GDM1 (cell line): ENCODE measurements around the gene GPR78.

Experiments used
- DNase-seq: peaks from one replicate; lab custom pipeline; 2025; lab: John Stamatoyannopoulos, UW

The GPR78 gene

DNA sequence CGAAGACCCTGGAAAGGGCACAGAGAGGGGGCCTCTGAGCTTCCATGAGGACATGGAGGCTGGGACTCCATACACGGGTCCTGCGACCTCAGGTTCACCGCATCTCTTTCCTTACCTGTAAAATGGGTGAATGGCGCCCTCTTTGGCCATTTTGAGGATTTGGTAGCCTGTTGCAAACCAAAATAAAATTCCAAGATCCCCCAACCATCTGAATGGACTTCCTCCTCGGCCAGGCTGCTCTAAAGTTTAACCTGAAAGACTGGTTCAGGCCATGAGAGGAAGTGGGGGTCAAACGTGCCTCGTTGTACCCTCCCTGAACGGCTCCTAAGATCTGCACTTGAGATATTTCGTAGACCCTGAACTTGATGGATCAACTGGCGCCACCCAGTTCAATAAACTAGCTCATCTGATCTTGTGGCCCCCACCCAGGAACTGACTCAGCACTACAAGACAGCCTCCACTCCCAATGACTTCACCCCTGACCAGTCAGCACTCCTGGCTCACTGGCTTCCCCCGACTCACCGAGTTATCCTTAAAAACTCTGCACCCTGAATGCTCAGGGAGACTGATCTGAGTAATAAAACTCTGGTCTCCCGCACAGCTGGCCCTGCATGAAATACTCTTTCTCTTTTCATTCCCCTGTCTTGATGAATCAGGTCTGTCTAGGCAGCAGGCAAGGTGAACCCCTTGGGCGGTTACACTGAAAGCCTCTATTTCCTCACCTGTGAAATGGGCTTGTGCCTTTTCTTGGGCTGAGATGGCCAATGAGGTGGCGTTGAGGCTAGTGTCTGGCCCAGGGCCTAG, 32.9 kb upstream of the GPR78 start:
- no peak for DNase-seq

DNA sequence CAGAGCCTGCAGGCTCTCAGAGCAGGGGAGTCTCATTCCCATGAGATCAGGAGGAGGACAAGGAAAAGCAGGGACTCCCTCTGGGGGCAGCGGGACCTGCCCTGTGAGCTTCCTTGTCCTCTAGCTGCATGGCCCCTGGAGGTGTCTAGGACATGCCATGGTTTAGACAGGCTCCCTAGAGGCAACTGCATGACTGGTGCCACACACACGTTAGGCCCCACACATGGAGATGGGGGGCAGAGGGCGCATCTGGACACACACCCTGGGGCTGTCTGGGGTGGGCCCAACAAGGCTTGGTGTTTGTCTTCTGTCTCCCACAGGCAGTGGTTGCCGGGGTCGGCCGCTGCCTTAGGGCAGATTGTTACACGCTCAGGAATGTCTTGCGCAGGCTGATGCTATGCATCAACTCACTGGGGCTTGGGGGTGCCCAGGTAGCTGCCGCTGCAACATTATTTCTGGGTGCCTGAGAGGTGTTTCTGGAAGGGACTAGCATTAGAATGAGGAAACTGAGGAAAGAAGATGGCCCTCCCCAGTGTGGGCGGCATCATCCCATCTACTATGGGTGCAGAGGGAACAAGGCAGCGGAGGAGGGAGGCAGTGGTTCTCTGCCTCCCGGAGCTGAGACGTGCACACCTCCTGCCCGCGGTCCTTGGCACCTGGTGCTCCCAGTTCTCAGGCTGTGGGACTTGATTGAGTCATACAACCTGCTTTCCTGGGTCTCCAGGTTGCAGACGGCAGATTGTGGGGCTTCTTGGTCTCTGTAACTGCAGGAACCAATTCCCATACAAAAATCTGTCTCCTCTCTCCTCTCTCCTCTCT, 32.1 kb upstream of the GPR78 start:
- no peak for DNase-seq

DNA sequence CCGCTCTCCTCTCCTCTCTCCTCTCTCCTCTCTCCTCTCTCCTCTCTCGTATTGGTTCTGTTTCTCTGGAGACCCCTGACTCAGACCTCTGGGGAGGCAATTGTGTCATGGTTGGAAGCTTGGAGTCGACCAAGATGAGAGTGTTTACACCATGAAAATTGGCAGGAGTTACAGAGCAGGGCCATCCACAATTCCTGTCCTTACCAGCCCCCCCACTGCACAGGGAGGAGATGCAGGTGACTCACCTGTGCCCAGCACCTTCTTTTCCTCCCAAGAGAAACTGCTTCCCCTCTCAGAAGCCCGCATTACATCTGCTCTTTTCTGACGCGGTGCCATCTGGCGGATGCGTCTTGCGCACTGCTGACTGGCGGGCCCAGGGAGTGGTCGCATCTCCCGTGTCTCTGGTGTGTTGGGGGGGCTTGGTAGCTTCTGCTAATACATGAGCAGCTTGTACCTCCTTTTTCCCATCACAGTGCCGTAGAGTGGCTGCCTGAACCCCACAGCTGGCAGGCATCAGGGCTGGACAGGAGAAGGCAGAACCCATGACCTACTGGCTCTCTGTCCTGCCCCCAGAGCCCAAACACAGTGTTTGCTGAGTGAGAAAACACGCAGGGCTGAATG, 31.4 kb upstream of the GPR78 start:
- DNase-seq, result no peak

DNA sequence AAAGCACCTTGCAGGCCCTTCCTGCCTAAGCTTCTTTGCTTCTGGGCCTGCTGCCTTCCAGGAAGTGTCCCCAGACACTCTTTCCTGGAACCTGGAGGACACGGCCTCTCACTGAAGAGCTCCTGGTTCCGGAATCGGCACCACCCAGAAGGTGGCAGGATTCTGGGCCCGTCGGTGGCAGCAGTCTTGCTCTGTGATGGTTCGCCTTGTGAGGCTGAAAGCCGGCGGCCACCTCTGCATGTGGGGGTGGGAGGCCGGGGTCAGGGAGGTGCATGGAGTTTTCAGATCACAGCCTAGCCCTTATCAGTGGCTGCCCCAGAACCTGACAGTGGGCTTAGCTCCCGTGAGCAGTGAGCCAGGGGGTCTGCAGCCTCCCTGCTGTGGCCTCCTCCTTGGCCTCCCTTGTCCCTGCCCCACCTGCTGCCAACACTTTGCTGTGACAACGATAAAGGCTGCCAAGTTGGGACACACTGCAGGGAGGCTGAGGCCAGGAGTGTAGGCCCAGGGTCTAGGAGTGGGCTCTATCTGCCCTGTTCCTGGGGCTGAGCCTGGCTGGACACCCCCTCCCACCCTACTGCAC, 30.8 kb upstream of the GPR78 start:
- no peak for DNase-seq

DNA sequence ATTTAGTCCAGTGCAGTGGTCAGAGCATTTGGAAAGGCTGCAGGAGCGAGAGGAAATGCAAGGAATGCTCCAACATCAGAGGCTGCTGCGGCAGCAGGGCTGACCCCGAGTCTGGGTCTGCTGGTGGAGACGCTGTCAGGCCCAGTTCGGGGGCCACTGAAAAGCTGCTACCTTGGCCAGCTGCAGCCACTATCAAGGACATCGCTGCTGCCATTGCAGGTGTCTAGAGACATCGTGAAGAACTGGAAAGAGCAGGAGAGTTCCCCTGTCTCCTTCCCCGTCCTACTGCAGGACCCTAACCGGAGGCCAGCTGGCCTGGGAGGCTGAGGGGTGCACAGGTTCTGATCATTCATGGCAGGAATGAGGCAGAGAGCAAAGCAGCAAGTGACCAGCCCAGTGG, 29.5 kb upstream of the GPR78 start:
- DNase-seq, result no peak

DNA sequence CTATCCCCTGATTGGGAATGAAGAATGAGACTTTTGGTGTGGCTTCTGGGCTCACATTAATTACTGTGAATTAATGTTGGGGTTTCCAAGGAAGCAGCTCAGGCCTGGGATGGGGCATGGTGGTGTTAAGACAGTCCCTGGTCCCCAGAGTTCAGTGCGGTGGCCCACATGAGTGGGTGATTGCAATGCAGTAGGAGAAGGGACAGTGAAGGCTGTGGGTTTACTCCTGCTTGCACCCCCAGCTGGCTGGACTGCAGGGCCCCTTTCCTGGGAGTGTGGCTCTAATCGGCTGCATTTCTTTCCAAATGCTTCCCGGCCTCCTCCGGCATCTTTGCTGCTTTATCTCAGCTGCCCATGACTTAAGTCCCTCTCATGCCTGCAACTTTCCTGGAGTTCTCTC, 28.2 kb upstream of the GPR78 start:
- DNase-seq, result no peak

DNA sequence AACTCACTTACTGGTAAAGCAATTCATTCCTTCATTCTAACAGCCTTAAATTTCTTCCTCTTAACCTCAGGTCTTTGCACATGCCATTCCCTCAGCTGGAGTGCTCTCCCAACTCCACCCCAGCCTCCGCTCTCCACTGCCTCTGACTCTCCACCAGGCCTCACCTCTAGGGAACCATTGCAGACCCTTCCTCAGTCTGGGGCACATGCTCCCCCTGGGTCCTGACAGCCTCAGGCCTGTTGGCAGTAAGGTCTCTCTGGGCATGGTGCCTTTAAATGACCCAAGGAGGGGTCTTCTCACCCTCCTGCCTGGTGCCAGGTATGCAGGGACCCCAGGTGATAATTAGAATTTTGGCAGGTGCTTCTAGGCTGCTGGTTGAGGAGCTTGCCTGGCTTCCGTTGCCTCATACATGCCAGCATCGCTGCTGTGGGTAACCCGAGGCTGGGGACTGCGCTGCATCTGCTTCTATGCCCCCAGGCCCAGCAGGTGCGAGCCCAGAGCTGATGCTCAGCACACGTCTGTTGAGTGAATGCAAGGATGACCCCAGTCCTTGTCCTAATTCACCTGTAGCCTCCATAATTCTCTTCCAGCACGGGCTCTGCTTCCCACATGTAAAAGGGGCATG, 27.5 kb upstream of the GPR78 start:
- DNase-seq, result no peak

DNA sequence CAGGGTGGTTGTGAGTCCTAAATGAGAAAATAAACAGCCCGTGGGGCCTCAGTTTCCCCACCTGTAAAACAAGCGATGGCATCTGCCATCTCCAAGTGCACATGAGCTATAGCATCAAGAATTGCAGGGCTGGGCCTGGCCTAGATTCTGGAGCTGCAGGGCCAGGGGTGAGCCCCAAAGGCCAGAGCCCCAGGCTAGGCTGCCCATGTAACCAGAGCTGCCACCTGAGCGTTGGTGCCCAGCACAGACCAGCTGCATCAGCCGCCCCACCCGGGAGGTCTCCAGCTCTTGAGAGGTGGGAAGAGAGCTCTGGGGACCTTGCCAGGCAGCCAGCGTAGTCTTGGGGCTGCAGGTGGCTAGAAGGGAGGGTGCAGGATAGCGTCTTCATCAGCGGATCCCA, 27.0 kb upstream of the GPR78 start:
- no peak for DNase-seq

DNA sequence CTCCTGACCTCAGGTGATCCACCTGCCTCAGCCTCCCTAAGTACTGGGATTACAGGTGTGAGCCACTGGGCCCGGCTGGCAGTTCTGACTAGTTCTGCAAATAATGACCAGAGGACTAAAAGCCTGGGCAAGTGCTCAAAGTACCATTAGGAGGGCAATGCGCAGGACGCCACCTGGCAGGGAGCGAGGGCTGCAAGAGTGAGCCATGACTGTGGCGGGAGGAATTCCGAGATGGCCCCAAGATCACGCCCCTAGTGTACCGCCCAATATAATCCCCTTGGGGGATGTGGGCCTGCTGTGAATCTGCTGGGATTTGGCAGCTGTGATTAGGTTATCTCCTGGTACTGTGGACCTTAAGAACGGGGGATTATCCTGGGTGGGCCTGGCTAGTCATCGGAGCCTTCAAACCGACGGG, 26.2 kb upstream of the GPR78 start:
- DNase-seq, result no peak

DNA sequence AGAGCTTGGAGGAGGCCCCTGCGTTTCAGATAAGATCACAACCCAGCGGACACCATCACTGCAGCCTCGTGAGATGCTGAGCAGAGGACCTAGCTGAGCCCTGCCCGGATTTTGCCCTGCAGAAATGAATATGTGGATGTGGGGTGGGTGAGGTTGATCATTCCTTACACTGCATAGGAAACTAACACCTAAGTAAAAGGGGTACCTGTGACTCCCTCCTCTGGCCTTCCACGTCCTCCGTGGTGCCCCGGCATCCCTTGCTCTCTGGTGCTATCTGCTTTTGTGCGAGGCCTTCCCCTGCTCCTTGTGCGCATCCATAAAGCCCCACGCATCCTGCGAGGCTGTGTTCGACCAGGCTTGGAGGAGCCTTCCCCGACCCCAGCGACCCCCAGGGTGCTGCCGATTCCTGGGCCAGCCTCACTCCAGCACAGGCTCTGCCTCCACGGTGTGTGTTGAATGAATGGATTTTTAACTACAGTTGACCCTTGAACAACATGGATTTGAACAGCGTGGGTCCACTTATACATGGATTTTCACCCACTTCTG, 25.6 kb upstream of the GPR78 start:
- no peak for DNase-seq

DNA sequence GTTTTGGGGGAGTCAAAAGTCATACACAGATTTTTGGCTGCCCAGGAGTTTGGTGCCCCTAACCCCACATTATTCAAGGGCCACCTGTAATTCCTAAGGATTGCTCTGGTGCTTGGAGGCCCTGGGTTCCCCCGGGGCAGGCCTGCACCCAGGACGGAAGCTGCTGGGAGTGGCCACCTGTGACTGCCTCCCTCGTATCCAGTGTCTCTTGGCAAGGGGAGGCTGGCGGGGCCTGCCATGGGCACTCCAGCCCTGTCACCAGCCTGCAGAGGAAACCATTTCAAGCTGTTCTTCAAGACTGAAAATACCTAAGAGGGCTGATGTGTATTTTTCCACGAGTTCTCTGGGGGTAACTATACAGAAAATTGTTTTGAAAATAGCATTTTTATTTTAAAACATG, 24.5 kb upstream of the GPR78 start:
- no peak for DNase-seq

DNA sequence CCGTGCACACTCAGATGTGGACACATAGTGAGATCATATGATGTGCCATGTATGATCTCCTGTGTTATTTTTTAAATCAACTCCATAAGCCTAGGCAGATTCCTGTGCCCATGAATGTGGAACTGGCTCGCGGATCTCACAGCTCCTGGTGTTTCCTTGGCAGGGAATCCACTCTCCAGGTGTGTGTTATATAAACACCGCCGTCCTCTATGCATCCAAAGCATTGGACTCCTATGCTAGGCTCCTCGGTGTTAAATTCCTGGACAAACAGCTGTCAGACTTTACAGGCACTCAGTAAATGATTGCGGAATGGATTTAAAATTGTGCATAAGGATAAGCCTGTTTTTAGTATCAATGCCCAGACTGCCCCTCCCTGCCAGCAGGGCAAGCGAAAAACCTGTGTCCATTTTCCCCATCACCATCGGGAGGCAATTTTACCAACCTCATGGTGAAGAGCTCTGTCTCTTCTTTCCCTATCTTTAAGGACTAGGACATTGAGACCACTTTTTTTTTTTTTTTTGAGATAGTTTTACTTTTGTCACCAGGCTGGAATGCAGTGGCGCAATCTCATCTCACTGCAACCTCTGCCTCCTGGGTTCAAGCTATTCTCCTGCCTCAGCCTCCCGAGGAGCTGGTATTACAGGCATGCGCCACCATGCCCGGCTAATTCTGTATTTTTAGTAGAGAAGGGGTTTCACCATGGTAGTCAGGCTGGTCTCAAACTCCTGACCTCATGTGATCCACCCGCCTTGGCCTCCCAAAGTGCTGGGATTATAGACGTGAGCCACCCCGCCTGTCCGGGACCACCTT, 23.6 kb upstream of the GPR78 start:
- no peak for DNase-seq

DNA sequence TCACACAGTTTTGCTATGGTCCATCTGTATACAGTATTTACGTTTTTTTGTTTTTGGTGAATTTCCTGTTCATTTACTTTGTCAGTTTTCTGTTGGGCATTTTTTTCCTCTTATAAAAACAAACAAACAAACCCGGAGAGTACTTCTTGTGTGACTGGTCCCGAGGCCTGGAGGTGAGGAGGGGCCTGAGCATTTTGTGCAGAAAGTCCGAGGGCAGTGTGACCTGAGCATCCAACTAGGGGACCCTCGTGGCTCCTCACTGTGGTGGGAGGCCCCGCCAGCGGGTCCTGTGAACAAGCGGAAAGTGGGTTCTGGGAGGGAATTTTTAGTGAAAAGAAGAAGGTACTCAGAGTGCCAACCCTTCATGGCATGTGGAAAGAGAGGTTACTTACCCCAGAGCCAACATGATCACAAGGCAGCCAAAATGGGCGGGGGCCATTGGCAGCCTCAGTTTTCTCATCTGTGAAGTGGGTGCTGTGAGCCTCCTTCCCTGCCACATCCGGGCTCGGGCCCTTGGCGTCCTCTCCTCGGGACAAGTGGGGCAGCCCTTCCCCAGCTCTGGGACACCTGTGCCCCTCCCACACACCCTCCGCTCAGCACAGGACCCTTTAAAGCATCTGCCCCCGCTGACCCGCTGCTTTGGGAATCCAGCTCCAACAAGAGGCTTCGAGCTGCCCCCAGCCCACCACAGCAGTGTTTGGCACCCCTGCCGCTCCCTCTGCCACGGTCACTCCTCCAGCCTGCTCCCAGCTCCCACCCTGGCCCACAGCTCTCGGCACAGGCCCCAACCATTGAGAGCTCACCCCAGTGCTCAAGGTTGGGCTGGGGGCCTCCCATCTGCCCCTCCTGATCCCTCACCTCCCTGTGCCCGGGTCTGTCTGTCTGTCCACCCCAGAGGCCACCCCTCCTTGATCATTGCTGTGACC, 22.8 kb upstream of the GPR78 start:
- no peak for DNase-seq

DNA sequence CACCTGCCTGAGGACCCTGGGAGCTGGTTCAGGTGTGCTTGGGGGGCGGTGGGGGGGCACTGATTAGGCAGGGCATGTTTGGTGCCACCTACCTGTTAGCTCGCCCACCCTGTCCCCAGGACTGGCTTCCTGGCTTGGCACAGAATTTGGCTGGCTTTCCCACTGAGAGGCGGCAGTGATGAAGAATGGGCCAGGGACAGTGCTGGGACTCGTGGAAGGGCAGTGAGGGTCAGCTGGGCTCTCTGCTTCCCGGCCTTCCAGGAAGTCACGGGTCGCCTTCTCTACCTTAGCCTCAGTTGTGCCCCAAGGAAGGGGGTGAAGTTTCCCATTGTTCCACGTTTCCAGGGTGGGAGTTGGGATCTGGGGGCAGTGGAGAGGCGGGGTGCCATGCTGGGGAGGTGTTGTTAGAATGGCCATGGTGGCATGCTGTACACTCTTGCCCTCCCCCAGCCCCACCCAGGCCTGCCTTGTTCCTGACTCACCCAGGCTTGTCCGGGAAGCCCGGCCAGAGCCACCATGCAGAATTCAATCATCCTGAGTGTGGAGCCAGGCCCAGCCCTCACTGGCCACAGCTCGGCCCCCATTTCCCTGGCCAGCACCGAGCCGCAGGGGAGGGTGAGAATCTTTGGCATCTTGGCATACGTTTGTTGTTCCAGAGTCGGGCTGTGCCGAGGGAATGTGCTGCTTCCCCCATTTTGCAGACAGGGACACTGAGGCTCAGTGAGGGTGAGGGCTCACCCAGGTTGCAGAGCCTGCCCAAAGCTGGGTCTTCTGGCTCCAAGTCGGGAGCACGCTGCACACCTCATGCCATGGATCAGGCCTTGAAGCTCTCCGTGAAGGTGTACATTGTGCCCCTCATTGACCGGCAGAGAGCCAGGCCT, 21.9 kb upstream of the GPR78 start:
- no peak for DNase-seq

DNA sequence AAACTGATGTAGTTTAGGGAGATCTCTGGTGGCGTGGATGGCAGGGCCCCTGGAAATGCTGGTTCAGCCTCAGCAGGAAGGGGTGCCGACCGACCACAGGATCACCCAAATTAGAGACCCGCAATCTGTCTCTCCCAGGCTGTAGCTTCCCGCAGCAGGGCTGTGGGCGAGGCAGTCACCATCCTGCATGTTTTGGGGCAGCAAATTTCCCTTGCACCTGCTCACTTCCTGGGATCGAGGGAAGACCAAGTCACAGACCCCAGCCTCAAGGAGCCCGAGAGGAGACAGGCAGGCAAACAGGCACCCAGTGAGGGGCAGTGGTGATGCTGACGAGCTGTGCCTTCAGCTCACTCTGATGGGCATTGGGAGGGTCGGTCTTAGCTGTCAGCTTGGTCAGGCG, 21.2 kb upstream of the GPR78 start:
- DNase-seq, result no peak

DNA sequence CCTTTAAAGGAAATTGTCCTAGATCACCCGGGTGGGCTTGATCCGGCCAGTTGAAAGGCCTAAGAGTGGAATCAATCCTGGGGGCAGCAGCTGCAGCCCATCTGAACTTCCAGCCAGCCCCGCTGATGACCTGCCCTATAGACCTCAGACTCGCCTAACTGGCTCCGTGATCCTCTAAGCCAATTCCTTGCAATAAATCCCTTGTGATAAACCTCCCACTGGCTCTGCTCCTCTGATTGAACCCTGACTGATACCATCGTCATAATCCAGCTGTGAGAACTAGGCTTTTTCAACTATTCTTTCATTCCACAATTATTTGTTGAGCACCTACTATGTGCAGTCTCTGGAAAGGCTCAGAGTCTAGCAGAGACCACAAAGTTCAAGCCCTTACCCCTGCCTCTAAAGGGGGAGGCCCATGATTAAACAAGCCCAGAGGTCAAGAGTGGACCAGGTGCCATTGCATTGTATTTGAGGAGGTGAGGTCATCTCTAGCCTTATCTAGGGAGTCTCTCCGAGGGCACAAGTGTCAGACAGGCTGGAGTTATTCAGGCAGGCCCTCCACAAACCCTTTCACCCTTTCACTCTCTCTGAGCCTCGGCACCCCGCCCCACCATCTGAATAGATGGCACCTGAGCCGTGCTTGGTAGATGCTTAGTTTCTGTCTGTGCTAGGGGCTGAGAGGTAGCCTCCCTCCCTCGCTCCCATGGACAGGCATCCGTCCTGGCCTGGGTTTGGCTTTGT, 20.5 kb upstream of the GPR78 start:
- no peak for DNase-seq

DNA sequence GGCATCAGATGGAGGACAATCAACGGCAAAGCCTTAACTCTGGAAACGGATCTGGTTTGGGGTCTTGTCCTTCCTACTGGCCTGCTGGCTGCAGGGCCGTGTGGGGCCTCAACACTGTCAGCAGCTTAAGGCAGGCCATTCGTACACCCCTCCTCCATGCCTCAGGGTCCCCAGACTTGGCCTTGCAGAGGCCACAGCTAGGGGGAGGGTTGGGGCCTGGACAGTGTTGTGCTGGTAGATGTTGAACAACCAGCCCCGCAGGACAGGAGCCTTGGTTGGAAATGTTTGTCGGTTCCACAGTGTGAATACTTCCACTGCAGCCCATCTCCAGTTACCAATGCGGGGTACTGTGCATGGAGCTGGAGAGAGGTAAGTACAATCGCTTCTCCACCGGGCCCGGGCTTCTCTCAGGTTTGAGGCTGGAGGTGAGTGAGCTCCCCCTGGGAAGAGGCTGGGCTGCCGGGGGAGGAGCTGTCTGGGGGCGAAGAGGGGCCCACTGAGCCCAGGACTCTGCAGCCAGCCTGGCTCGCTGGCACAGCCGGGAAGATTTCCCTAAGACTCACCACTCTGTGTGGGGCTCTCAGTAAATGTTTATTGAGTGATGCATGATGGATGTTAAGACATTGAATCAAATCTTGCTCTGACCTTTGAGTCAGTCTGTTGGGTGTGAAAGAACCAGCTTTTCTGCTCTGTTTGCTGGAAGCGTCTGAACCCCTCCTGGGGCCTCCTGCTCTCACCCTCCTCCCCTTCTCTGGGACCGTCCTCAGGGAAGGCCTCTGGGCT, 19.7 kb upstream of the GPR78 start:
- DNase-seq, result no peak
